HFFc6 (cell line): ENCODE results near the gene KCNMA1. TPM values are rescaled to one million over a fixed set of nuclear protein-coding genes. Genes with fewer than 3 reads are reported as not detected.

ENCODE experiments used
- DNase-seq: peaks from one replicate; pipeline ENCODE4 v3.0.0-alpha.2; 2018
- H3K27ac Mint-ChIP-seq: 2 replicates; pipeline ENCODE4 v1.8.0; 2020; ENCODE audit warnings: mild to moderate bottlenecking, mixed read lengths
- H3K27me3 Mint-ChIP-seq: 2 replicates; pipeline ENCODE4 v1.8.0; 2021; ENCODE audit warnings: mild to moderate bottlenecking, moderate library complexity, mixed read lengths; ENCODE audit not compliant: insufficient read depth
- H3K36me3 Mint-ChIP-seq: 2 replicates; pipeline ENCODE4 v1.8.0; 2021; ENCODE audit warnings: low read depth, mixed read lengths
- H3K4me1 Mint-ChIP-seq: 2 replicates; pipeline ENCODE4 v1.8.0; 2020; ENCODE audit warnings: low read depth, mixed read lengths
- H3K4me3 Mint-ChIP-seq: 2 replicates; pipeline ENCODE4 v1.8.0; 2020; ENCODE audit warnings: mild to moderate bottlenecking, moderate library complexity, mixed read lengths
- H3K9me3 Mint-ChIP-seq: 2 replicates; pipeline ENCODE4 v1.8.0; 2020; ENCODE audit warnings: mild to moderate bottlenecking, mixed read lengths
- total RNA-seq, 6 experiments: library from RNA; stranded (reverse); fragmentation: NEBNext Ultra II Directional; extraction: Animal tissue kit (Norgen Biotek cat#: 25700); gene quantifications; 2 replicates in 1 of 6; 3 replicates in 5 of 6; pipeline ENCODE4 v1.2.3, GENCODE V29; 2021
- TF ChIP-seq, protein P1 (sequence below): fragments of 200-600 bp; sonication (generic); IDR thresholded peaks from 2 replicates; pipeline ENCODE4 v1.5.0; 2021; ENCODE audit warnings: antibody characterized with exemption, mild to moderate bottlenecking

KCNMA1 gene
- total RNA-seq, 6 experiments from 2014 or later: 87.1 to 191 (median 93.5) TPM

DNA sequence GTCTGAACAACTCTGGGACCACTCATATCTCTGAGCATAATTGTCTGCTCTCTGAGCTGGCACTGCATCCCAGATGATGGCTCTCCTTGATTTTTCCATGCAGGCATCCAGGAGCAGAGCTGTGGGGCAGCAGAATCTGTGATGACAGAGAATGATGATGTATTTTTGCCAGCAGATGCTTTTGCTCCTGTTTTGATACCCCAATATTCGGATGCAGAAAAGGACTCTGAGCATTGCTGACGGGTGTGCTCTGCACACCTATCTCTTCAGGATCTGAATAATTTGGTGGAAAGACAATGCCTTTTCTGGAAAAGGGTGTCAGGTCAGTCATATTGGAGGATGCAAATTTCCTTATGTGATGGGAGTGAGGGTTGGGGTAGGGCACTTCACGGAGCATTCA, 735.9 kb downstream of the KCNMA1 start:
- no peak overlapping the region for H3K27ac Mint-ChIP-seq
- TF ChIP-seq, protein P1, sequence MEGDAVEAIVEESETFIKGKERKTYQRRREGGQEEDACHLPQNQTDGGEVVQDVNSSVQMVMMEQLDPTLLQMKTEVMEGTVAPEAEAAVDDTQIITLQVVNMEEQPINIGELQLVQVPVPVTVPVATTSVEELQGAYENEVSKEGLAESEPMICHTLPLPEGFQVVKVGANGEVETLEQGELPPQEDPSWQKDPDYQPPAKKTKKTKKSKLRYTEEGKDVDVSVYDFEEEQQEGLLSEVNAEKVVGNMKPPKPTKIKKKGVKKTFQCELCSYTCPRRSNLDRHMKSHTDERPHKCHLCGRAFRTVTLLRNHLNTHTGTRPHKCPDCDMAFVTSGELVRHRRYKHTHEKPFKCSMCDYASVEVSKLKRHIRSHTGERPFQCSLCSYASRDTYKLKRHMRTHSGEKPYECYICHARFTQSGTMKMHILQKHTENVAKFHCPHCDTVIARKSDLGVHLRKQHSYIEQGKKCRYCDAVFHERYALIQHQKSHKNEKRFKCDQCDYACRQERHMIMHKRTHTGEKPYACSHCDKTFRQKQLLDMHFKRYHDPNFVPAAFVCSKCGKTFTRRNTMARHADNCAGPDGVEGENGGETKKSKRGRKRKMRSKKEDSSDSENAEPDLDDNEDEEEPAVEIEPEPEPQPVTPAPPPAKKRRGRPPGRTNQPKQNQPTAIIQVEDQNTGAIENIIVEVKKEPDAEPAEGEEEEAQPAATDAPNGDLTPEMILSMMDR: no peak
- H3K36me3 Mint-ChIP-seq: peaks cover 16% of the 10 kb centered on the region
- no peak overlapping the region for H3K4me3 Mint-ChIP-seq
- H3K4me1 Mint-ChIP-seq: peaks cover 9% of the 10 kb centered on the region
- no peak for DNase-seq
- H3K27me3 Mint-ChIP-seq: peaks cover 3% of the 10 kb centered on the region; the same call in 1 of the 2 replicates
- H3K9me3 Mint-ChIP-seq: no peaks in the 10 kb centered on the region

- H3K4me3 Mint-ChIP-seq: no peak overlapping the region
- no peak overlapping the region for H3K27ac Mint-ChIP-seq
- H3K9me3 Mint-ChIP-seq: peaks cover 5% of the 10 kb centered on the region; the same call in 1 of the 2 replicates
- peaks cover 20% of the 10 kb centered on the region for H3K36me3 Mint-ChIP-seq
- TF ChIP-seq, protein P1: no peak
- peaks cover 3% of the 10 kb centered on the region; the same call in 1 of the 2 replicates for H3K27me3 Mint-ChIP-seq
- DNase-seq: no peak
- H3K4me1 Mint-ChIP-seq: peaks cover 9% of the 10 kb centered on the region
Observed at GRCh38 chr10:76899490-76899889, 738.1 kb downstream of the KCNMA1 start.

DNA sequence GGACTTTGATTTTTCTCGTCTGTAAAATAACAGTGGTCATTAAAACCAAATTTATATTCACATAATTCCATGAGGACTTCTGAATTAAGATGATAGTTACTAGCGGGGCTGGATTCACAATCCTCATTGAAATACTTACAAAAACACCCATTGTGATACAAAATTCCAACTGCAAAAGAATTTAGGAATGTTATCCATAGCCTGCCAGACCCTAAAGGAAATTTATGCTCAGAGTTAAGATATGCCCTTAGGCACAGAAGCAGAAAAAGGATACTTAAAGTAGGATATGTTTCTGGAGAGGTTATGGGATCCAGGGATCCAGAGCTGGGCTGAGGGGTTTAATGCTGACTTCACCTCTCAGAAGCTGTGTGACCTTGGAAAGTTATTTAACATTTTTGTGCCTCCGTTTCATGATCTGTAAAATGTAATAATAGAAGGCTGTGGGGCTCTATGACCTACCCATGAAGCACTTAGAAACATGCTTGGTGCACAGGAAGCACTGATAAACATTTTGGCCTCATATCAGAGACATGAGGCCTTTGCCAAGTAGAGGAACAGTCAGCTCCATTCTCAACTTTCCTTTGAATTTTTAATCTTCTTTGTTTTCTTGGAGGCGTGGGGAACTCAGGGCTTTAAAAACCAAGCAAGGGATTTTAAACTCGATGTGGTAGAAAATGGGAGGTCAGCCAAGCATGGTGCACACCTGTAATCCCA, 744.7 kb downstream of the KCNMA1 start:
- Mint-ChIP-seq H3K4me1 (no peaks in the 10 kb centered on the region), H3K27ac (no peak overlapping the region), H3K4me3 (no peak overlapping the region), H3K36me3 (peaks cover 15% of the 10 kb centered on the region), H3K9me3 (peaks cover 5% of the 10 kb centered on the region; the same call in 1 of the 2 replicates), H3K27me3 (no peaks in the 10 kb centered on the region)
- TF ChIP-seq, protein P1: no peak
- no peak for DNase-seq

- H3K27me3 Mint-ChIP-seq: peaks cover 8% of the 10 kb centered on the region
- no peak overlapping the region for H3K4me3 Mint-ChIP-seq
- peaks cover 4% of the 10 kb centered on the region; the same call in 1 of the 2 replicates for H3K4me1 Mint-ChIP-seq
- H3K27ac Mint-ChIP-seq: no peak overlapping the region
- H3K36me3 Mint-ChIP-seq: peaks cover 22% of the 10 kb centered on the region
- no peak for DNase-seq
- H3K9me3 Mint-ChIP-seq: no peaks in the 10 kb centered on the region
- TF ChIP-seq, protein P1: no peak
Observed at GRCh38 chr10:76887223-76888010, 750.2 kb downstream of the KCNMA1 start.

DNA sequence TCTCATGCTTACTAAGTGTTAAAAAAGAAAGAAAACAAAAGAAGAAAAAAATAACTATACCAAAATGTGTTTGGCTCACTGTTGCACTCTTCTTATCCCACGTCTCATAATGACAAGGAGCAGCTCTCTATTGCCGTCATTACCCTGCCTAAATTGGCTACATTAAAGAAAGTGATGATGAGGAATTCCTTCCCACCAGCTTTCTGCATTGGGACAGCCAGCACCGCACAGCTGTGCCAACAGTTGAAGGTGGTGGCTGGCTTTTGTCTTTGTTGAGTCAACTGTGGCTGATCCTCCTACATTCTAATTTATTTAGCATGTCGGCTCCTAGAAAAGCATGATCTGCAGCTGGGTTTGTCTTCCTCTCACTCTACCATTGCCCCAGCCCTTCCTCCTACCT, 751.8 kb downstream of the KCNMA1 start:
- Mint-ChIP-seq H3K4me1 (peaks cover 15% of the 10 kb centered on the region), H3K27ac (no peak overlapping the region), H3K9me3 (no peaks in the 10 kb centered on the region), H3K4me3 (no peak overlapping the region), H3K27me3 (peaks cover 8% of the 10 kb centered on the region), H3K36me3 (peaks cover 22% of the 10 kb centered on the region)
- TF ChIP-seq, protein P1: no peak
- DNase-seq: no peak
